ENCODE results near the gene MTURN.

- no peak for TF ChIP-seq POLR2A (IDR thresholded peaks at IDR 0.05)
- TF ChIP-seq, protein P1, sequence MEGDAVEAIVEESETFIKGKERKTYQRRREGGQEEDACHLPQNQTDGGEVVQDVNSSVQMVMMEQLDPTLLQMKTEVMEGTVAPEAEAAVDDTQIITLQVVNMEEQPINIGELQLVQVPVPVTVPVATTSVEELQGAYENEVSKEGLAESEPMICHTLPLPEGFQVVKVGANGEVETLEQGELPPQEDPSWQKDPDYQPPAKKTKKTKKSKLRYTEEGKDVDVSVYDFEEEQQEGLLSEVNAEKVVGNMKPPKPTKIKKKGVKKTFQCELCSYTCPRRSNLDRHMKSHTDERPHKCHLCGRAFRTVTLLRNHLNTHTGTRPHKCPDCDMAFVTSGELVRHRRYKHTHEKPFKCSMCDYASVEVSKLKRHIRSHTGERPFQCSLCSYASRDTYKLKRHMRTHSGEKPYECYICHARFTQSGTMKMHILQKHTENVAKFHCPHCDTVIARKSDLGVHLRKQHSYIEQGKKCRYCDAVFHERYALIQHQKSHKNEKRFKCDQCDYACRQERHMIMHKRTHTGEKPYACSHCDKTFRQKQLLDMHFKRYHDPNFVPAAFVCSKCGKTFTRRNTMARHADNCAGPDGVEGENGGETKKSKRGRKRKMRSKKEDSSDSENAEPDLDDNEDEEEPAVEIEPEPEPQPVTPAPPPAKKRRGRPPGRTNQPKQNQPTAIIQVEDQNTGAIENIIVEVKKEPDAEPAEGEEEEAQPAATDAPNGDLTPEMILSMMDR (IDR thresholded peaks at IDR 0.05): no peak
Measured at GRCh38 chr7:30207376-30207775, 72.6 kb downstream of the MTURN start.

All from Peyer's patch (tissue), 4 donors.